Measurements from ENCODE around the gene GRAPL. TPM values are rescaled to one million over a fixed set of nuclear protein-coding genes. Genes with fewer than 3 reads are reported as not detected.
A peak's percentile ranks its signal among the peaks of the same experiment; 100 is the strongest.
"Not testable (repeated sequence)": the region's sequence is repeated elsewhere in the genome, so short reads cannot be mapped to it uniquely, and the experiment has no call there.

The GRAPL gene
- total RNA-seq, 1 donor from 2014 or later: not detected

DNA sequence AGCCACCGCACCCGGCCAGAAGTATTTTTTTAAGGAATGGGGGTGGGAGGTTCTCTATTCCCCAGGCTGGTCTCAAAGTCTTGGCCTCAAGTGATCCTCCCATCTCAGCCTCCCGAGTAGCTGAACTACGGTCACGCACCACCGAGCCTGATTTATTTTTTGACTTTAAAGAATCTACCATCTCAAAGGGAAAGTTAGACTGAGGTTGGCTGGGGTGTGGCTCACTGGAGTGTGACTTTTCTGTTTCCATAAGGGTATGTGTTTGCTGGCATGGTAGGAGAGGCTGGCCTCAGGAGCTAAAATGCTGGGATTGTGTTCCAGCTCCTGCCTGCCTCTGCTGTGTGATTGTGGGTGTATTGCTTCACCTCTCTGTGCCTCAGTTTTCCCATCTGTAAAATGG lies 10.6 kb downstream of the GRAPL start:
- not testable (repeated sequence) for H3K4me3 Mint-ChIP-seq (ENCODE audit: unreplicated experiment); DNase-seq (ENCODE audit: low spot score); H3K36me3 Mint-ChIP-seq (ENCODE audit: low read depth); H3K9me3 Mint-ChIP-seq (ENCODE audit: low read depth); H3K27ac Mint-ChIP-seq (ENCODE audit: unreplicated experiment); H3K27me3 Mint-ChIP-seq (ENCODE audit: low read depth); H3K4me1 Mint-ChIP-seq (ENCODE audit: low read depth)

DNA sequence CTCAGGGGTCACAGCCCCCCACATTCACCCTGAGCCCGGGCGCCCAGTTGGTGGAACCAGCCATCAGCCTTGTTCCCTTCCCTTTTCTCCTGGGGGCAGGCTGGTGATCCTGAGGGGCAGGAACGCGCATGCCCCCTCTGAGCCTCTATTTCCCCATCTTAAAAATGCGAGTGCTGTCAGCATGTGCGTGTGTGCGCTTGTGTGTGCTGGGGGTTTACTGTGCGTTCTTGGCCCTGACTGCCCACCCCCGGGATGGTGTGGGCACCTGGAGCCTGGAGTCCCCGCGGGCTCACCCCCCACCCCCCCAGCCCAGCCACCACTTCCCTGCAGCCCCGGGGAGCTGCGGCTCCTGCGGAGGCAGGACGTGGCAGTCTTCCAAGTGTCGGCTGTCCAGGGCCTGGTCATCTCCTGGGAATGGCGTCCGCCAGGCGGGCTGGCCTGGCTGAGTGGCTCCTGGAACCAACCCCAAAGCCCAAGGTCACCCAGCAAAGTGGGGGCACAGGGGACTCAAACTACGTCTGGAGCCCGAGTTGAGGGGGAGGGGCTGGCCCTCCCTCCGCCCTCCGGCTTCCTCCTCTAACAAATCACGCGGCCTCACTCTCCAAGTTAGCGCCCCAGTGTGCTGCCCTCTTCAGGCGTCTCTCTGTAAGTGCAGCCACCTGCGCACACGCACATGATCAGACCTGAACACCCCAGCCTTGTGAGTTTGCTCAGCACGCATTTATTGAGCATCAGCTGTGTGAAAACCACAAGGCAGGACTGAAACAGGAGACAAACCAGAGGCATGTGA lies 14.2 kb downstream of the GRAPL start:
- not testable (repeated sequence) for H3K27ac Mint-ChIP-seq (ENCODE audit: unreplicated experiment); H3K4me1 Mint-ChIP-seq (ENCODE audit: low read depth); H3K36me3 Mint-ChIP-seq (ENCODE audit: low read depth); DNase-seq (ENCODE audit: low spot score); H3K9me3 Mint-ChIP-seq (ENCODE audit: low read depth); H3K27me3 Mint-ChIP-seq (ENCODE audit: low read depth); H3K4me3 Mint-ChIP-seq (ENCODE audit: unreplicated experiment)

- H3K27me3 Mint-ChIP-seq (ENCODE audit: low read depth); H3K36me3 Mint-ChIP-seq (ENCODE audit: low read depth); H3K9me3 Mint-ChIP-seq (ENCODE audit: low read depth); H3K4me3 Mint-ChIP-seq (ENCODE audit: unreplicated experiment); H3K4me1 Mint-ChIP-seq (ENCODE audit: low read depth); DNase-seq (ENCODE audit: low spot score); H3K27ac Mint-ChIP-seq (ENCODE audit: unreplicated experiment): not testable (repeated sequence)
- peak; percentile 61 for TF ChIP-seq CTCF (IDR thresholded peaks at IDR 0.05)
Measured at GRCh38 chr17:19142419-19142818, 15.0 kb downstream of the GRAPL start.

DNA sequence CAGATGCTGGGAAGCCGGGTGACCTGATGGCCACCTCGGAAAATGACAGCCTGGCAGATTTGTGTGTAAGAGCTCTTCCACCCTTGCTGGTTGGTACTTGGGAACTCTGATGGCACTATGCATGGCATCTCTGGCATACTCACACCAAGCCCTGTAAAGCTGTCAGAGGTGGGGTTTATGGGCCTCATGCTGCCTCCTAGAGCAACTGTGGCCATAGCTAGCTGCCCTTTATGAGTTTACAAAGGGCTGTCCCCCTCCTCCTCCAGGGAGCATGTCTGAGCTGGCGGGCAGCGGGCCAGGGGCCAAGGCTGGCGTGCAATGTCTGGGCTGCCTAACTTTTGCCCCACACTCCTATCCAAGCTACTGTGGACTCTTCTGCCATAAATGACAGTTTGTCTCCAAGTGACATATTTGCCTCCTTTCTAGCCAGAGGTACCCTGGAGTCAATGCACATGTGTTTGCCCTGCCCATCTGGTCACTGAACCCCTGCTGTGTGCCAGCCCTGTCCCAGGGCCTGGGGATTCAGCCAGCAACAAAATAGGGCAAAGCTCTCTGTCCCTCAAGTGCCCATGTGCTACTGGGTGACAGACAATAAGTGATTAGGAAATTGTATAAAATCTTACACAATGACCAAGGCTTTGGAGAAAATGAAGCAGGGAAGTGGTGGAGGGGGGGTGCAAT lies 15.8 kb downstream of the GRAPL start:
- not testable (repeated sequence) for H3K9me3 Mint-ChIP-seq (ENCODE audit: low read depth); H3K27ac Mint-ChIP-seq (ENCODE audit: unreplicated experiment); H3K27me3 Mint-ChIP-seq (ENCODE audit: low read depth); DNase-seq (ENCODE audit: low spot score); H3K4me1 Mint-ChIP-seq (ENCODE audit: low read depth); H3K4me3 Mint-ChIP-seq (ENCODE audit: unreplicated experiment); H3K36me3 Mint-ChIP-seq (ENCODE audit: low read depth)

DNA sequence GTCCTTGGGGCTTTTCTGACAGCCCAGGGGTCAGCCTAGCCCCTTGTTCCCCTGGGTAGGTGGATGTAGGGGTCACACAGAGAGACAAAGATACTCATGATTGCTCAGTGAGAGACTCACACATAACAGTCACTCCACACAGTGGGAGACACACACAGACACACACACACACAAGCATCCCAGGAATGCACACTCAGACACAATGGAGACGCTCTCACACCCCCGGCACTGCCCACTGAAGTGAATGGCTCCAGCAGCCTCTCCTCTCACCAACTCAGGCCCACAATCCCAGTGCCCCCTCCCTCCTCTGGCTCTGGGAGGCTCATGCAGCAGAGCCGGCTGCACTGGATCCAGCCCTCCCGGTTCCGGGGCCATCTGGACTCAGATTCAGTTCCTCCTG lies 17.0 kb downstream of the GRAPL start:
- not testable (repeated sequence) for DNase-seq (ENCODE audit: low spot score); H3K9me3 Mint-ChIP-seq (ENCODE audit: low read depth); H3K27me3 Mint-ChIP-seq (ENCODE audit: low read depth); H3K36me3 Mint-ChIP-seq (ENCODE audit: low read depth); H3K4me3 Mint-ChIP-seq (ENCODE audit: unreplicated experiment); H3K4me1 Mint-ChIP-seq (ENCODE audit: low read depth)
- H3K27ac Mint-ChIP-seq (ENCODE audit: unreplicated experiment): peak overlapping the region; percentile 69

DNA sequence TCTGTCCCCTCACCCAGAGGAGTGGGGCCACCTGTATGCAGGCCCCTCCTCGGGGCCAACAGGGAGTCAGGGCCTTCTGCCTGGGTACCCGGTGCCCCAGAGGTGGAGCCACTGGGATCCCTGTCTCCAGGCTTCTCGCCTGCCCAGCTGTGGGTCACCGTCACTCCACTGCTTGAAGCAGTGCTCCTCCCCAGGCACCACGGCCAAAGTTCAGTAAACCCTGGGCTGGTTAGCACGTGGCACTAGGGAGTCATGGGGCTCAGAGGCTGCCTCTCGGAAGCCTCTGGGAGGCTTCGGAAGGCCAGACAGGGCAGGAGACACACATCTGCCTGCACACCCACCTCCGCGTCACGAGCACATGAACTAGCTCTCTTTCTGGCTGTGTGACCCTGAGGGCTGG lies 18.1 kb downstream of the GRAPL start:
- not testable (repeated sequence) for H3K27me3 Mint-ChIP-seq (ENCODE audit: low read depth); DNase-seq (ENCODE audit: low spot score); H3K9me3 Mint-ChIP-seq (ENCODE audit: low read depth); H3K36me3 Mint-ChIP-seq (ENCODE audit: low read depth); H3K27ac Mint-ChIP-seq (ENCODE audit: unreplicated experiment); H3K4me1 Mint-ChIP-seq (ENCODE audit: low read depth); H3K4me3 Mint-ChIP-seq (ENCODE audit: unreplicated experiment)

DNA sequence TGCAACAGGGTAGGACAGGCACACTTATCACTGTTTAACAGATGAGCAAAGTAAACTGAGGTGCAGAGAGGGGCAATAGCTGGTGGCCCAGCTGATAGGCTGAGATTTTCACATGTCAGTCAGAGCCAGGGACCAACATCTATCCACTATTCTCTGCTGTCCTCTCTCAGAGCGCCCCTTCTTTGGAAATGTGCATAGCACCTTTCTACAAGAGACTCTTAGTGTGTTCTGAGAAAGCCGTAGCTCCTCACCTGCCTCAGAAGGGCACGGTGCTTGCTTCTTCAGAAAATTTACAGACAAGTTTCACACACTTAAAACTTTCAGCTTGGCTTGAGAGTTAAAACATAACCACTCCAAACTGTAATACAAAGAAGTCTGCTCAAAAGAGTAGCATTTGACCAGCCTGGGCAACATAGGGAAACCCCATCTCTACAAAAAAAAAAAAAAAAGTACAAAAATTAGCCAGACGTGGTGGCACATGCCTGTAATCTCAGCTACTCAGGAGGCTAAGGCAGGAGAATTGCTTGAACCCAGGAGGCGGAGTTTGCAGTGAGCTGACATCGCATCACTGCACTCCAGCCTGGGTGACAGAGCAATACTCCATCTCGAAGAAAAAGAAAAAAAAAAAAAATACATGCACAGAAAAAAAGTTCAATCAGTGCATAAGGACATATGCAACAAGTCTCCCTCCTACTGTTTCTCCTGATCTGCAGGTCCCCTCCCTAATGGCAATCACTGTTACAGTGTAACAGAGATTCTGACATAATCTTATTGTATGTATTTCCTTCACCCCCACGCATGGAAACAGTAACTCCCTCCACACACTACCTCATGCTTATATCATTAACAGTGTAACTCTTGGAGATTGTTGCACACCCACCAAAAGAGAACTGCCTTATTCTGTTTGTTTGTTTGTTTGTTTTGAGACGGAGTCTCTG lies 23.6 kb downstream of the GRAPL start:
- not testable (repeated sequence) for H3K27me3 Mint-ChIP-seq (ENCODE audit: low read depth); H3K4me3 Mint-ChIP-seq (ENCODE audit: unreplicated experiment); DNase-seq (ENCODE audit: low spot score); H3K4me1 Mint-ChIP-seq (ENCODE audit: low read depth); H3K9me3 Mint-ChIP-seq (ENCODE audit: low read depth); H3K27ac Mint-ChIP-seq (ENCODE audit: unreplicated experiment); H3K36me3 Mint-ChIP-seq (ENCODE audit: low read depth)

DNA sequence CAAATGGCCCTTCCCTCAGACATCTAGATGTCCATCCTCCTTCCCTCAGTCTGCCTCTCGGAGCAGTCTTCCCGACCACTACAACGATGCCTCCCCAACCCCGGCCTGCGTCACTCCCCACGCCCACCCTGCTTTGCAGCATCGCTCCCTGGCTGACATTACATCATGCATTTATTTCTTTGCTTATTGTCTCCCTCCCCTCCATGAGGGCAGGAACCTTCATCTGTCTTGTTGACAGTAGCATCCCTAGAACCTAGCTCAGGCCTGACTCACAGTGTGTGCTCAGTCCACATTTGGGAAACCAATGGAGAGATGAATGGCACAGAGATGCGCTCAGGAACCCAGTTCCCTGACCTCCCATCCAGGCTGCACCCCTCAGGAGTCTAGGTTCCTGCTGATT lies 30.2 kb downstream of the GRAPL start:
- not testable (repeated sequence) for H3K4me3 Mint-ChIP-seq (ENCODE audit: unreplicated experiment); DNase-seq (ENCODE audit: low spot score); H3K27ac Mint-ChIP-seq (ENCODE audit: unreplicated experiment); H3K9me3 Mint-ChIP-seq (ENCODE audit: low read depth); H3K27me3 Mint-ChIP-seq (ENCODE audit: low read depth); H3K36me3 Mint-ChIP-seq (ENCODE audit: low read depth); H3K4me1 Mint-ChIP-seq (ENCODE audit: low read depth)

DNA sequence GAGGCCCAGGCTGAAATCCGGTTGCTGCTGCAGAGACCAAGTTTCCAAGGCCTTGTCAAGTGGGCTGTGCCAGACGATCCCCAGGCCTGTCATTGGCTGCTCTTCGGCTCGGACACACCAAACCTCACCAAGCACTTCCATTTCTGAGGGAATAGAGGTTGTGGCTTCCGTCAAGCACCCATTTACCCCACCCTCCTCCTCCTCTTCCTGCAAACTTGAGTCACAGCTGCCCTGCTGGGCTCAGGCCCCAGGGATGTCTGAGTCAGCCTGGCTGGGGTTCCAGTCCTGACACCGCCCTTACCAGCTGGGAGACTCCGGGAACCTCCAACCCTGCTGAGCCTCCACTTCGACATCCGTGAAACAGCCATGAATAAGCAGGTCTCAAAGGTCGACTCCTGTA lies 31.1 kb downstream of the GRAPL start:
- DNase-seq (ENCODE audit: low spot score); H3K27ac Mint-ChIP-seq (ENCODE audit: unreplicated experiment); H3K36me3 Mint-ChIP-seq (ENCODE audit: low read depth); H3K4me1 Mint-ChIP-seq (ENCODE audit: low read depth); H3K4me3 Mint-ChIP-seq (ENCODE audit: unreplicated experiment); H3K27me3 Mint-ChIP-seq (ENCODE audit: low read depth); H3K9me3 Mint-ChIP-seq (ENCODE audit: low read depth): not testable (repeated sequence)

DNA sequence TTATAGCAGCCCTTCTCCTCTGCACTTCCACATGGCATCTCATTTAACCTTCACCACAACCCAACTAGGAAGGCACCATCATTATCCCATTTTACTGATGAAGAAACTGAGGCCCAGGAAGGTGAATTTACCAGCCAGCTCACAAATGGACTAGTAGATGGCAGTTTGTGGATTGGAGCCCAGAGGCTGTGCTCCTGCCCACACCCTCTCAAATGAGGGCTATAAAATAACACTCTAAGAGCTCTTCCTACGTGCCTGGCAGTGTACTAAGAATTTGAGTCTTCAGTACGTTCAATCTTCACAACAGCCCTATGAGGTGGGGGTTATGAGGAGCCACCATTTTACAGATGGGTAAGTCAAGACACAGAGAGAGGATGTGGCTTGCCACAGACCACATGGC lies 31.5 kb downstream of the GRAPL start:
- H3K36me3 Mint-ChIP-seq (ENCODE audit: low read depth); H3K27ac Mint-ChIP-seq (ENCODE audit: unreplicated experiment); H3K9me3 Mint-ChIP-seq (ENCODE audit: low read depth); DNase-seq (ENCODE audit: low spot score); H3K4me1 Mint-ChIP-seq (ENCODE audit: low read depth); H3K4me3 Mint-ChIP-seq (ENCODE audit: unreplicated experiment); H3K27me3 Mint-ChIP-seq (ENCODE audit: low read depth): not testable (repeated sequence)

- H3K36me3 Mint-ChIP-seq (ENCODE audit: low read depth); H3K4me3 Mint-ChIP-seq (ENCODE audit: unreplicated experiment); H3K27me3 Mint-ChIP-seq (ENCODE audit: low read depth); DNase-seq (ENCODE audit: low spot score); H3K9me3 Mint-ChIP-seq (ENCODE audit: low read depth); H3K4me1 Mint-ChIP-seq (ENCODE audit: low read depth); H3K27ac Mint-ChIP-seq (ENCODE audit: unreplicated experiment): not testable (repeated sequence)
Measured at GRCh38 chr17:19161308-19162107, 34.1 kb downstream of the GRAPL start.
